Mammary epithelial cell (primary cell): ENCODE measurements around the gene IGFBP5.

Source experiments
- EZH2 ChIP-seq: IDR thresholded peaks from 2 replicates; pipeline ENCODE4 v1.6.1; 2012; ENCODE audit warnings: low read length, inconsistent platforms, borderline replicate concordance
- TF ChIP-seq, protein P1 (sequence below), 2 donors: IDR thresholded peaks in 1 of 2; conservative IDR thresholded peaks in 1 of 2; 2 replicates each; pipeline ENCODE4 v1.5.1; 2011 to 2012; ENCODE audit warnings: inconsistent platforms in 2 of 2, low read length in 2 of 2, mild to moderate bottlenecking in 2 of 2, control low read depth in 1 of 2, low read depth in 1 of 2; ENCODE audit not compliant: insufficient read depth in 1 of 2; ENCODE audit errors: extremely low read depth in 1 of 2

DNA sequence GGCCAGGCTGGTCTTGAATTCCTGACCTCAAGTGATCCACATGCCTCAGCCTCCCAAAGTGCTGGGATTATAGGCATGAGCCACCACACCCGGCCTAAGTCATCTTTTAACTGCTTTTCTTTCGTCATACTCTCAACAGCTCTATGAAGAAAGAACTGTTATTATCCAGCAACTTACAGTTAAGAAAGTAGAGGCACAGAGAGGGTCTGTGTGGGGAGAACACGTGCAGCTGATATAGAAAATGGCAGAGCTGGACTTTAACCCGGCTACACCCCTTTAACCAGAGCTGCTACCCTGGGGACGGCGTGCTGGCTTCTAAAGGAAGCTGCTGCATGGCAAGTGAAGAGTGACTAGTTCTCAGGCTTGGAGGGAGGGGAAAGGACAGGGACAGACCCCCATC lies 36.6 kb downstream of the IGFBP5 start:
- TF ChIP-seq, protein P1, sequence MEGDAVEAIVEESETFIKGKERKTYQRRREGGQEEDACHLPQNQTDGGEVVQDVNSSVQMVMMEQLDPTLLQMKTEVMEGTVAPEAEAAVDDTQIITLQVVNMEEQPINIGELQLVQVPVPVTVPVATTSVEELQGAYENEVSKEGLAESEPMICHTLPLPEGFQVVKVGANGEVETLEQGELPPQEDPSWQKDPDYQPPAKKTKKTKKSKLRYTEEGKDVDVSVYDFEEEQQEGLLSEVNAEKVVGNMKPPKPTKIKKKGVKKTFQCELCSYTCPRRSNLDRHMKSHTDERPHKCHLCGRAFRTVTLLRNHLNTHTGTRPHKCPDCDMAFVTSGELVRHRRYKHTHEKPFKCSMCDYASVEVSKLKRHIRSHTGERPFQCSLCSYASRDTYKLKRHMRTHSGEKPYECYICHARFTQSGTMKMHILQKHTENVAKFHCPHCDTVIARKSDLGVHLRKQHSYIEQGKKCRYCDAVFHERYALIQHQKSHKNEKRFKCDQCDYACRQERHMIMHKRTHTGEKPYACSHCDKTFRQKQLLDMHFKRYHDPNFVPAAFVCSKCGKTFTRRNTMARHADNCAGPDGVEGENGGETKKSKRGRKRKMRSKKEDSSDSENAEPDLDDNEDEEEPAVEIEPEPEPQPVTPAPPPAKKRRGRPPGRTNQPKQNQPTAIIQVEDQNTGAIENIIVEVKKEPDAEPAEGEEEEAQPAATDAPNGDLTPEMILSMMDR (conservative IDR thresholded peaks at IDR 0.05 in 1 of 2, IDR thresholded peaks at IDR 0.05 in 1 of 2; ENCODE audit: extremely low read depth in 1 of 2, insufficient read depth in 1 of 2, low read depth in 1 of 2, low read length in 2 of 2): no peak
- TF ChIP-seq EZH2: no peak
